GM18505 (cell line): ENCODE results near the gene ZP1.

Experiments used
- ATAC-seq: cut with Tn5 transposase; IDR thresholded peaks from one replicate; pipeline ENCODE4 v1.9.1; 2021; ENCODE audit not compliant: unreplicated experiment
- POLR2A ChIP-seq: IDR thresholded peaks from 4 replicates; pipeline ENCODE4 v1.6.1; 2011; ENCODE audit warnings: borderline replicate concordance; ENCODE audit not compliant: insufficient read depth, insufficient read length; ENCODE audit errors: extremely low read depth

ZP1 gene

DNA sequence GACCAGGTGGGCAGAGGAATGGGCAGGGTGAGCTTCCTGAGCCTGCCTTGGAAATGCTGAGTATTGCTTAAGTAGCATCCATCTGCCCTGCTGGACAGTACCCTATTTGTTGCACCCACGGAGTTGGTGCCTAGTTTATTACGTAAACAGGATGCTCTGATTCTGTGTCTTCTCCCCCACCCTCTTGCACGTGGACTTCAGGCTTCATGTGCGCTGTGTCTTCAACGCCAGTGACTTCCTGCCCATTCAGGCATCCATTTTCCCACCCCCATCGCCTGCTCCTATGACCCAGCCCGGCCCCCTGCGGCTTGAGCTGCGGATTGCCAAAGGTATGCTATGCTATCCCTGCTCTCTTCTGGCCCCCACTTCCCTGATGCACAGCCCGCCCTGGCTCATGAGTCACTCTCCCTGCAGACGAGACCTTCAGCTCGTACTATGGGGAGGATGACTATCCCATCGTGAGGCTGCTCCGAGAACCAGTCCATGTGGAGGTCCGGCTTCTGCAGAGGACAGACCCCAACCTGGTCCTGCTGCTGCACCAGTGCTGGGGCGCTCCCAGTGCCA lies 5.7 kb downstream of the ZP1 start:
- TF ChIP-seq POLR2A, result no peak
- ATAC-seq, result no peak

DNA sequence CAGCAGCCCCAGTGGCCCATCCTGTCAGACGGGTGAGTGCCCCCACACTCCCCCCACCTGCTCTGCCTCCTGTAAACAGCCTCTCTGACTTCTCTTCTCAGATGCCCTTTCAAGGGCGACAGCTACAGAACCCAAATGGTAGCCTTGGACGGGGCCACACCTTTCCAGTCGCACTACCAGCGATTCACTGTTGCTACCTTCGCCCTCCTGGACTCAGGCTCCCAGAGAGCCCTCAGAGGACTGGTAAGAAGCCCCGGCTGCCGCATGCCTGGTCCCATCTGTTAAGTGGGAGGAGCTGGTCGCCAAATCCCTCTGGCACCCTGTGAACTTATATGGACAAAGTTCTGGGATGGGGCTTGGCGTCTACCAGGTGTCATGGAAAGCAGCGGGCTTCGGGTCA lies 6.2 kb downstream of the ZP1 start:
- TF ChIP-seq POLR2A, result no peak
- ATAC-seq, result no peak

DNA sequence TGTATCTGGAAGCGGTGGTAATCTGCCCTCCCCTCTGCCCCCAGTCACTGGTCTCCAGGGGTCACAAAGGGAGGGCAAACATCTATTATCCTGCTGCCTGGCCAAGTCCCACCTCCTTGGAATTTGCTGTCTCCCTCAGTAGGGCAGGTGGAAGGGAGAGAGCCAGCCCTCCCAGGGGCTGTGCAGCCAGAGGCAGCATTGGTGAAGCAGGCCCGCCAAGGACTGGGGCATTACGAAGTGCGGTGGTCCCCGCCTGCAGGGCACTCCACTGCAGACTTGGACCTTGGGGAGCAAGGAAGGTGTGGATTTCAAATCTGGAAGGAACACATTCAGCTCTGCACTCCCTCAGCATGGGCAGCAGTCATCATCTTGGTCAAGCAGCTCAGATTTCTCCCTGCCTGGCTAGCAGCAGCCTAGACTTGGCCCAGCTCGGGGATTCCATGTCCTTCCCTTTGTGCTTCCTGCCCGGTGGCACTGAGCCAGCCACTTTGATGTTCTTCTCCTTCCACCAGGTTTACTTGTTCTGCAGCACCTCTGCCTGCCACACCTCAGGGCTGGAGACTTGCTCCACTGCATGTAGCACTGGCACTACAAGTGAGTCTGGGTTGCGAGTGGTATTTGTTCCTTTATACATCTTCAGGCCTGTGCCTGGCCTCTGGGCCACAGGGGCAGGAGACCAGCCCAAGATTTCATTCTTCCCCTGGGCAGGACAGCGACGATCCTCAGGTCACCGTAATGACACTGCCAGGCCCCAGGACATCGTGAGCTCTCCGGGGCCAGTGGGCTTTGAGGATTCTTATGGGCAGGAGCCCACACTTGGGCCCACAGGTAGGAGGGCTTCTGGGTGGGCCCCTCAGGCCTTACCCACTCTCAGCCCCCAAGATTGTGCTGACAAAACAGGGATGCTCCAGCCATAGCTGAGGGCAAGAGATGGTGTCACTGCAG lies 7.4 kb downstream of the ZP1 start:
- ATAC-seq, result no peak
- TF ChIP-seq POLR2A, result no peak

DNA sequence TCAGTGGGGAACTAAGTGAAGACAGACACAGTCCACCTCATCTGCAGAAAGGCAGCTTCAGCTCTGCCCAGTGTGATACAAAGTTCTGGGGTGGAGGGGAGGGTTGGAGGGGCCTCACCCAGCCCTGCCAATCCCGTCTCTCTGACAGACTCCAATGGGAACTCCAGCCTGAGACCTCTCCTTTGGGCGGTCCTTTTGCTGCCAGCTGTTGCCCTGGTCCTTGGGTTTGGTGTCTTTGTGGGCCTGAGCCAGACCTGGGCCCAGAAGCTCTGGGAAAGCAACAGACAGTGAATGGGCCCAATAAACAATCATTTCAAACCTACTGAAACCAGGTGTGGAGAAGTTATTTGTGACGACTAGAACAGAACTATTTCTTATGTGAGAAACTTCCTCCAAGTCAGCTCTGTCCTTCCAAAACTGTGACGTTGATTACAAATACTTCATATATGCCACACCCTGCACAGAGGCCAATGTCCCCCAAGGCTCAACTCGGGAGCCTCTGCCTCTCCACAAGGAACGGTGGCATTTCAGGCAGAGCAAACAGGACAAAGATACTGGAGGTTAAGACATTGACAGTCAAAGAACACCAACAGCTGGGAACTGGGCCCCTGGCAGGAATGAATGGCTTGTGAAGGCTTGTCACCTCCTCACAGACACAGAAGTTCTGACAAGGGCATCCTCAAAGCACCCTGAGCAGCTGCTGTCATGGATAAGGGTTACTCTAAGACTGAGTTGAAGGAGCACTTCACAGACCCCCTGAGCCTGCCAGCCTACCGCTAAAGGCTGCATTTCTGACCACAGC lies 8.2 kb downstream of the ZP1 start:
- no peak for ATAC-seq
- TF ChIP-seq POLR2A, result no peak

GRCh38 chr11:60876168-60876485 lies 8.8 kb downstream of the ZP1 start:
- ATAC-seq, result no peak
- TF ChIP-seq POLR2A, result no peak

DNA sequence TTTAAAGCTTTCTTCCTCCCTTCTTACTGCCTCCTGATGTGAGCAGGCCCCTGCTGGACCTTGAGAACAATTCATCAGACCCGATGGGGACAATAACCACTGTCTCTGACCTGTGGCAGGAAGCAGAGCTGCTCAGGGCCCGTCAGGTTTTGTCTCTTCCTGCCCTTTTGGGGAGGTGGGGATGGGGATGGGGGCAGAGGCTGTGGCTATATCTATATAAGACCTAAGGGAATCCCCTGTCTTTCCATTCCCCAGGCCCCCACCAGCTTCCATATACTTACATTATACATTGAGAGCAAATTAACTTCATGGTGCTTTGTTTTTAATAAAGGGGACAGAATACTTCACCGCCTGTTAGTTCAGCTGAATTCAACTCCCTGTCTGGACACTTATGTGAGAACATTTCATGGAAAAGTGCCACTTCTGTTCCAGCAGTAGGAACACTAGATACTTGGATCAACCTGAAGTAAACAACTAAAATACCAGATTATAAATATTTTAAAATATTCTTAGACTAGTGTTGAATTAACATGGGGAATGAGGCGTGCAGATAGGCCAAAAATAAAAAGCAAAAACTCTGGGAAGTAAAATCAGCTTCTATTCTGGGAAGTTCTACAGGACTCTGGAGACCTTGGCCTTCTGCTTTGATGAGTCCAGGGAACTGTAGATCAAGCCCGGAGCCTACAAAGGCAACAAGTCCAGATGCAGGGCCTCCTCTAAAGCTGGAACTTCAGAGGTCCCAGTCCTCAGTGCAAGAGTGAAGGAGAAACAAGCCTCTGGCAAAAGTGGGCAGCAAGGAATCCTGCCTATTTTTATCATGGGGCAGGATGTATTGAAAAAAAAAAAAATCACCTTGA lies 11.1 kb downstream of the ZP1 start:
- no peak for TF ChIP-seq POLR2A
- ATAC-seq, result no peak

- ATAC-seq, result no peak
- TF ChIP-seq POLR2A, result no peak
Observed at GRCh38 chr11:60879104-60879503, 11.8 kb downstream of the ZP1 start.

GRCh38 chr11:60879971-60880588 lies 12.7 kb downstream of the ZP1 start:
- ATAC-seq, result no peak
- no peak for TF ChIP-seq POLR2A

DNA sequence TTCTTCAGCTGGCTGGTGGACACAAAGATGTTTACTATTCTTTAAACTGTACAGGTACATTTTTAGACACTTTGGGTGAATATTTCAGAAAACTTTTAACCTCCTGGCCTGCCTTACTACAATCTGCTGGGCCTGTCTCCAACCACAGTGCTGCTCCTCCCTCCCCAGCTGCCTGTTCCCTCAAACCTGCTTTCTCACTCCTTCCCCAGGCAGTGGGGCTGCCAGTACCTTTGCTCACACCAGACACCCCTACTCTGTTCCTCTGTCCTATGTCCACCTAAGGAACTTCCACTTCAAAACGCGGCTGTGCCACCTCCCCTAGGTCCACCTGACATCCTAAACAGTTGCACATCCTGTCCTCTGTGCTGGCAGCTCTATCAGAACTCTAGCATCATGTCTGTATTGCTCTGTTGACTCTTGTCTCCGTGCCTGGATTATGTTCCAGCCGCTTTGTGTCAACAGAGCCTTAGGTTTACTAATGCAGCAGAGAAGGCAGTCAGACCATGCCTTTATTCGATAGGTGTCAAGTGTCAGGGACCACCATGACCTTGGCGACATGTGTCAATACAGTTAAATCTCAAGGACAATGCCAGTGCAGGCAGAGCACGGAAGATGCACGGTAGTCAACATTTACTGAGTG lies 13.4 kb downstream of the ZP1 start:
- TF ChIP-seq POLR2A, result no peak
- no peak for ATAC-seq

- TF ChIP-seq POLR2A, result no peak
- no peak for ATAC-seq
Observed at GRCh38 chr11:60887556-60887955, 20.2 kb downstream of the ZP1 start.

GRCh38 chr11:60889869-60890311 lies 22.5 kb downstream of the ZP1 start:
- no peak for ATAC-seq
- TF ChIP-seq POLR2A, result peak; percentile 36

GRCh38 chr11:60890696-60891095 lies 23.4 kb downstream of the ZP1 start:
- TF ChIP-seq POLR2A, result no peak
- ATAC-seq, result no peak

DNA sequence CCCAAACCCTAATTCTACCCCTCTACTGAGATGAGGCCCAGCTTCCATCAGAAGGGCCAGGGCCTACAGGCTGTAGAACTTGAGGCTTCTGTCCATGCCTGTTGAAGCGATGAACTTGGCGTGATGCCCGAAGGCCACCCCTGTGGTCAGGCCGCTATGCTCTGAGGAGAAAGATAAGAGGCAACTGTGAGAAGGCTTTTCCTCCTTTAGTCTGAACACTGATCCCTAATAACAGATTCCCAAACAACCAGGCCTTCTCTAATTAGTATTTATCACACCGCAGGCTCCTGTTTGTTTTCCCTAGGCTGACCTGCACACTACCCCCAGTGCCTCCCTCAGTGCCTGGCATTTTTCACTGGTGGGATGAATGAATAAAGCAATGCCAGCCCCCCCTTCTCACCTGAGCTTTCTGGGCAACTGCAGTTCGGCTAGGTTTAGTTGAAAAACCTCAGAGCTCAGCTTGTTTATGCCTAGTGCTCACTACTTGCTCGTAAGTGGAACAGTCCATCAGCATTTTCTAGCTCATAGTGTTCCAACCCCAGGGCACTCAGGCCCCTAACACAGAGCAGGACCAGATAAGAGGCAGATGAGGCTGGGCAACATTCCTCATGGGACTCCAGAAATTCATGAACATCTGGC lies 23.9 kb downstream of the ZP1 start:
- no peak for ATAC-seq
- TF ChIP-seq POLR2A, result no peak
